ENCODE data around the gene CCL23.

GRCh38 chr17:36055921-36056520 is 38.2 kb upstream of the CCL23 start:
- TF ChIP-seq CTCF (IDR thresholded peaks at IDR 0.05 in 4 of 5, conservative IDR thresholded peaks at IDR 0.05 in 1 of 5) (no peak), POLR2A (IDR thresholded peaks at IDR 0.05) (no peak)
